ENCODE measurements around the gene GNE.
"Not testable (repeated sequence)": the region's sequence is repeated elsewhere in the genome, so short reads cannot be mapped to it uniquely, and the experiment has no call there.

The GNE gene

GRCh38 chr9:36263683-36264082 lies 5.4 kb upstream of the GNE start:
- no peak for DNase-seq

- no peak for DNase-seq
Measured at GRCh38 chr9:36258996-36259533, 817 bp upstream of the GNE start.

- no peak for DNase-seq
Measured at GRCh38 chr9:36251428-36251827, 6.8 kb downstream of the GNE start.

GRCh38 chr9:36250079-36250478 lies 8.2 kb downstream of the GNE start:
- no peak for DNase-seq

GRCh38 chr9:36249189-36249588 lies 9.1 kb downstream of the GNE start:
- DNase-seq = no peak

- peak in 1 of 2 donors; percentile 57 for DNase-seq
Measured at GRCh38 chr9:36248061-36248460, 10.2 kb downstream of the GNE start.

- DNase-seq = no peak
Measured at GRCh38 chr9:36247356-36247755, 10.9 kb downstream of the GNE start.

GRCh38 chr9:36245906-36246305 lies 12.3 kb downstream of the GNE start:
- no peak for DNase-seq

GRCh38 chr9:36239675-36240074 lies 18.6 kb downstream of the GNE start:
- DNase-seq = not testable (repeated sequence)

- DNase-seq = not testable (repeated sequence)
Measured at GRCh38 chr9:36239205-36239604, 19.0 kb downstream of the GNE start.

- no peak for DNase-seq
Measured at GRCh38 chr9:36237230-36237629, 21.0 kb downstream of the GNE start.

- no peak for DNase-seq
Measured at GRCh38 chr9:36222449-36222848, 35.8 kb downstream of the GNE start.

- DNase-seq = no peak
Measured at GRCh38 chr9:36221667-36222066, 36.6 kb downstream of the GNE start.

- DNase-seq = peak in 1 of 2 donors; percentile 21
Measured at GRCh38 chr9:36218411-36218901, 39.8 kb downstream of the GNE start.

- no peak for DNase-seq
Measured at GRCh38 chr9:36218011-36218410, 40.2 kb downstream of the GNE start.

- DNase-seq = no peak
Measured at GRCh38 chr9:36217256-36217968, 40.8 kb downstream of the GNE start.

GRCh38 chr9:36214571-36214970 lies 43.7 kb downstream of the GNE start:
- DNase-seq = no peak

GRCh38 chr9:36213989-36214388 lies 44.3 kb downstream of the GNE start:
- no peak for DNase-seq

GRCh38 chr9:36213387-36213786 lies 44.9 kb downstream of the GNE start:
- DNase-seq = no peak

- DNase-seq = no peak
Measured at GRCh38 chr9:36211510-36211909, 46.7 kb downstream of the GNE start.

GRCh38 chr9:36210722-36211121 lies 47.5 kb downstream of the GNE start:
- DNase-seq = no peak

- no peak for DNase-seq
Measured at GRCh38 chr9:36208521-36209253, 49.6 kb downstream of the GNE start.

- no peak for DNase-seq
Measured at GRCh38 chr9:36207546-36208012, 50.7 kb downstream of the GNE start.

GRCh38 chr9:36207016-36207415 lies 51.2 kb downstream of the GNE start:
- no peak for DNase-seq

All from CD4-positive, alpha-beta T cell treated with Interferon alpha-2 for 1 hour (primary cell).